GM19239 (cell line): ENCODE results near the gene MED31.
"Not testable (repeated sequence)": the region's sequence is repeated elsewhere in the genome, so short reads cannot be mapped to it uniquely, and the experiment has no call there.

ENCODE experiments used
- DNase-seq: peaks from one replicate; pipeline ENCODE4 v3.0.0; 2011; ENCODE audit warnings: low spot score; ENCODE audit not compliant: insufficient read length
- FAIRE-seq: peaks from 2 replicates; lab custom pipeline; 2011; peaks lifted over from hg19 to GRCh38; lab: Jason Lieb, UNC

MED31 gene

GRCh38 chr17:6632530-6632929, 18.9 kb downstream of the MED31 start:
- DNase-seq (no peak), FAIRE-seq (no peak)

GRCh38 chr17:6630390-6630789, 21.0 kb downstream of the MED31 start:
- DNase-seq (no peak), FAIRE-seq (no peak)

GRCh38 chr17:6627019-6627418, 24.4 kb downstream of the MED31 start:
- no peak for DNase-seq
- FAIRE-seq: no peak

GRCh38 chr17:6626616-6627015, 24.8 kb downstream of the MED31 start:
- no peak for FAIRE-seq
- DNase-seq: no peak

- no peak for FAIRE-seq
- DNase-seq: no peak
Observed at GRCh38 chr17:6623941-6624340, 27.5 kb downstream of the MED31 start.

GRCh38 chr17:6611231-6611630, 40.2 kb downstream of the MED31 start:
- DNase-seq: no peak
- no peak for FAIRE-seq

- DNase-seq (no peak), FAIRE-seq (no peak)
Observed at GRCh38 chr17:6610011-6610410, 41.4 kb downstream of the MED31 start.

- FAIRE-seq: no peak
Observed at GRCh38 chr17:6608321-6608720, 43.1 kb downstream of the MED31 start.

GRCh38 chr17:6605142-6605541, 46.3 kb downstream of the MED31 start:
- FAIRE-seq (no peak), DNase-seq (no peak)

More at GRCh38 chr17:6608321-6608720, 43.1 kb downstream of the MED31 start:
- DNase-seq: no peak

- DNase-seq: no peak
- no peak for FAIRE-seq
Observed at GRCh38 chr17:6603744-6604325, 47.6 kb downstream of the MED31 start.

- FAIRE-seq: no peak
- no peak for DNase-seq
Observed at GRCh38 chr17:6602141-6602540, 49.3 kb downstream of the MED31 start.

GRCh38 chr17:6599364-6599763, 52.0 kb downstream of the MED31 start:
- FAIRE-seq: no peak
- DNase-seq: no peak

- FAIRE-seq: no peak
Observed at GRCh38 chr17:6597727-6598126, 53.7 kb downstream of the MED31 start.

GRCh38 chr17:6596941-6597340, 54.5 kb downstream of the MED31 start:
- no peak for DNase-seq
- no peak for FAIRE-seq

More at GRCh38 chr17:6597727-6598126, 53.7 kb downstream of the MED31 start:
- no peak for DNase-seq

- FAIRE-seq (no peak), DNase-seq (no peak)
Observed at GRCh38 chr17:6596511-6596910, 54.9 kb downstream of the MED31 start.

GRCh38 chr17:6596081-6596480, 55.3 kb downstream of the MED31 start:
- FAIRE-seq: peak; percentile 18
- no peak for DNase-seq

- not testable (repeated sequence) for FAIRE-seq
Observed at GRCh38 chr17:6593371-6593770, 58.0 kb downstream of the MED31 start.

More at GRCh38 chr17:6593371-6593770, 58.0 kb downstream of the MED31 start:
- not testable (repeated sequence) for DNase-seq
